WTC11 (cell line): ENCODE data around the gene ANKRD23. TPM values are rescaled to one million over a fixed set of nuclear protein-coding genes. Genes with fewer than 3 reads are reported as not detected.

Experiments used
- ATAC-seq: fragments of 200-7000 bp; cut with Tn5 transposase; 2 replicates; pipeline ENCODE4 v1.10.0; 2021; ENCODE audit warnings: mild to moderate bottlenecking, moderate library complexity
- CTCF ChIA-PET: fragments of 300-600 bp; sonication (Branson Sonifier 250); formaldehyde crosslinking; loops from one replicate; lab custom pipeline; 2021; ENCODE audit warnings: antibody characterized with exemption; lab: Charles Lee
- POLR2A ChIA-PET: fragments of 350-600 bp; sonication (Branson Sonifier 250); formaldehyde crosslinking; loops from one replicate; lab custom pipeline; 2021; ENCODE audit warnings: antibody characterized with exemption; lab: Charles Lee
- DNase-seq: peaks from one replicate; pipeline ENCODE4 v3.0.0; 2021; ENCODE audit warnings: low spot score
- H3K27ac Mint-ChIP-seq: 2 replicates; pipeline ENCODE4 v1.8.0; 2021; ENCODE audit warnings: mixed read lengths
- H3K27me3 Mint-ChIP-seq: 2 replicates; pipeline ENCODE4 v1.8.0; 2021; ENCODE audit warnings: low read depth, mild to moderate bottlenecking, moderate library complexity, mixed read lengths
- H3K36me3 Mint-ChIP-seq: 2 replicates; pipeline ENCODE4 v1.8.0; 2021; ENCODE audit warnings: mixed read lengths
- H3K4me1 Mint-ChIP-seq: 2 replicates; pipeline ENCODE4 v1.8.0; 2022; ENCODE audit warnings: mixed read lengths
- H3K4me3 Mint-ChIP-seq: 2 replicates; pipeline ENCODE4 v1.8.0; 2021; ENCODE audit warnings: mild to moderate bottlenecking, moderate library complexity, mixed read lengths
- H3K9me3 Mint-ChIP-seq: 2 replicates; pipeline ENCODE4 v1.8.0; 2021; ENCODE audit warnings: mixed read lengths
- FOXJ3 ChIP-seq: sonication (generic); formaldehyde crosslinking; IDR thresholded peaks from 2 replicates; pipeline ENCODE4 v1.9.0; 2021; ENCODE audit warnings: missing genetic modification reagents, mild to moderate bottlenecking, borderline replicate concordance
- MAX ChIP-seq: sonication (generic); formaldehyde crosslinking; IDR thresholded peaks from 2 replicates; pipeline ENCODE4 v1.8.0; 2022; ENCODE audit warnings: mild to moderate bottlenecking, missing genetic modification reagents
- MYBL2 ChIP-seq: sonication (generic); formaldehyde crosslinking; IDR thresholded peaks from 2 replicates; pipeline ENCODE4 v1.8.1; 2023; ENCODE audit warnings: mild to moderate bottlenecking, moderate library complexity, missing genetic modification reagents
- NFATC4 ChIP-seq: fragments of 250-450 bp; sonication (Bioruptor Pico); IDR thresholded peaks from 2 replicates; pipeline ENCODE4 v1.9.0; 2021; ENCODE audit warnings: mild to moderate bottlenecking
- PRDM15 ChIP-seq: sonication (generic); formaldehyde crosslinking; IDR thresholded peaks from 2 replicates; pipeline ENCODE4 v1.8.0; 2022; ENCODE audit warnings: missing genetic modification reagents
- STAT6 ChIP-seq: sonication (generic); formaldehyde crosslinking; conservative IDR thresholded peaks from 2 replicates; pipeline ENCODE4 v1.8.1; 2023; ENCODE audit warnings: mild to moderate bottlenecking, low read depth, missing genetic modification reagents, moderate library complexity
- USF2 ChIP-seq: sonication (generic); formaldehyde crosslinking; IDR thresholded peaks from 2 replicates; pipeline ENCODE4 v1.8.1; 2023; ENCODE audit warnings: mild to moderate bottlenecking, missing genetic modification reagents, moderate library complexity
- ZBTB43 ChIP-seq: sonication (generic); formaldehyde crosslinking; IDR thresholded peaks from 2 replicates; pipeline ENCODE4 v1.8.1; 2023; ENCODE audit warnings: mild to moderate bottlenecking, missing genetic modification reagents
- ZNF281 ChIP-seq: sonication (generic); formaldehyde crosslinking; IDR thresholded peaks from 2 replicates; pipeline ENCODE4 v1.8.0; 2023; ENCODE audit warnings: mild to moderate bottlenecking, missing genetic modification reagents
- total RNA-seq: library from RNA; stranded (reverse); gene quantifications from 3 replicates; pipeline ENCODE4 v1.2.3, GENCODE V29; 2021

ANKRD23 gene
- total RNA-seq, 1 experiment from 2014 or later, result 3.2 TPM

- peak overlapping the region; percentile 82 for H3K4me3 Mint-ChIP-seq
- peak overlapping the region; percentile 80 for H3K27ac Mint-ChIP-seq
- peaks cover 23% of the 10 kb centered on the region for H3K36me3 Mint-ChIP-seq
- ATAC-seq (no peak), DNase-seq (no peak)
- CTCF ChIA-PET, result interaction anchor here (1.6 to 3.6 kb wide), 3 partner anchors 9 to 83 kb away, joined by 6 to 63 read pairs (median 31); partner anchors contain the start of genes ANKRD39 and CNNM3
- TF ChIP-seq PRDM15 (0 out of 2 replicates have a peak, but pooled peaks have one; percentile 20), USF2 (peak; percentile 19; the same call in 1 of the 2 replicates), MYBL2 (CRISPR knock-in tag) (no peak)
- H3K9me3 Mint-ChIP-seq, result no peaks in the 10 kb centered on the region
- POLR2A ChIA-PET, result no interaction called here
- H3K4me1 Mint-ChIP-seq, result peaks cover 21% of the 10 kb centered on the region
- 0 out of 2 replicates have a peak, but pooled peaks cover 4% of the 10 kb centered on the region for H3K27me3 Mint-ChIP-seq
Observed at GRCh38 chr2:96866986-96867755, 23.4 kb upstream of the ANKRD23 start.

- no peak for TF ChIP-seq NFATC4
- no peak for TF ChIP-seq ZBTB43 (CRISPR knock-in tag)
- no peak for TF ChIP-seq FOXJ3 (CRISPR knock-in tag)
- no peak for TF ChIP-seq MAX (CRISPR knock-in tag)
- TF ChIP-seq ZNF281 (CRISPR knock-in tag), result no peak
- no peak for TF ChIP-seq STAT6 (CRISPR knock-in tag)
Observed at GRCh38 chr2:96866586-96866985, 22.8 kb upstream of the ANKRD23 start.

More at GRCh38 chr2:96866586-96866985, 22.8 kb upstream of the ANKRD23 start:
- peak overlapping the region; percentile 43; the same call in 1 of the 2 replicates for H3K4me3 Mint-ChIP-seq
- CTCF ChIA-PET, result interaction anchor here (3.4 to 3.6 kb wide), 2 partner anchors 9 to 84 kb away, joined by 31 to 63 read pairs; partner anchors contain the start of gene ANKRD39
- 0 out of 2 replicates have a peak overlapping the region, but pooled peaks have one; percentile 45 for H3K27ac Mint-ChIP-seq
- POLR2A ChIA-PET, result no interaction called here
- H3K4me1 Mint-ChIP-seq, result peaks cover 20% of the 10 kb centered on the region
- ATAC-seq (no peak), DNase-seq (no peak)
- peaks cover 29% of the 10 kb centered on the region for H3K36me3 Mint-ChIP-seq
- H3K27me3 Mint-ChIP-seq, result 0 out of 2 replicates have a peak, but pooled peaks cover 4% of the 10 kb centered on the region
- no peaks in the 10 kb centered on the region for H3K9me3 Mint-ChIP-seq
